Measurements from ENCODE around the gene ELOVL5. TPM values are rescaled to one million over a fixed set of nuclear protein-coding genes. Genes with fewer than 3 reads are reported as not detected.
A peak's percentile ranks its signal among the peaks of the same experiment; 100 is the strongest.

The ELOVL5 gene
- total RNA-seq, 2 experiments from 2014 or later = 88.3 to 92.7 TPM

DNA sequence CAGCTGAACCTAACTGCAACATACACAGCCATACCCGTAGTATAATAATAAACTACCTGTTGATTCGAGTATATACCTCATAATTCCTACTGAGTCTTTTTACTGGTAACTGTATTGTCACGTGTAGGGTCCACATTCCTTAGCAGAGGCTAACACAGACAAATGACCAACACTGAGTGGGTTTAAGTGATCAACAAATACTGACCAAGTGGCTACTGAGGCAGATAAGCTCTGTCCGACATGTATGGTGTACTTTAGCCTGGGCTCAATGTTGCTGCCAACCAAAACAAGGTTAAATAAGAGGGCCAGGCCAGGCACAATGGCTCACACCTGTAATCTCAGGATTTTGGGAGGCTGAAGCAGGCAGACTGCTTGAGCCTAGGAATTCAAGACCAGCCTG, 12.7 kb downstream of the ELOVL5 start:
- ChIA-PET CTCF (interaction anchor here (1.2 to 3.4 kb wide), 4 partner anchors 8 to 33 kb away, joined by 3 to 18 read pairs (median 4); partner anchors contain the start of gene ELOVL5), POLR2A (interaction anchor here (0.7 to 4.8 kb wide), 7 partner anchors 7 to 566 kb away, joined by 3 to 51 read pairs (median 4); partner anchors contain the start of gene ELOVL5)
- H3K27me3 Mint-ChIP-seq = no peaks in the 10 kb centered on the region
- TF ChIP-seq, protein P1, sequence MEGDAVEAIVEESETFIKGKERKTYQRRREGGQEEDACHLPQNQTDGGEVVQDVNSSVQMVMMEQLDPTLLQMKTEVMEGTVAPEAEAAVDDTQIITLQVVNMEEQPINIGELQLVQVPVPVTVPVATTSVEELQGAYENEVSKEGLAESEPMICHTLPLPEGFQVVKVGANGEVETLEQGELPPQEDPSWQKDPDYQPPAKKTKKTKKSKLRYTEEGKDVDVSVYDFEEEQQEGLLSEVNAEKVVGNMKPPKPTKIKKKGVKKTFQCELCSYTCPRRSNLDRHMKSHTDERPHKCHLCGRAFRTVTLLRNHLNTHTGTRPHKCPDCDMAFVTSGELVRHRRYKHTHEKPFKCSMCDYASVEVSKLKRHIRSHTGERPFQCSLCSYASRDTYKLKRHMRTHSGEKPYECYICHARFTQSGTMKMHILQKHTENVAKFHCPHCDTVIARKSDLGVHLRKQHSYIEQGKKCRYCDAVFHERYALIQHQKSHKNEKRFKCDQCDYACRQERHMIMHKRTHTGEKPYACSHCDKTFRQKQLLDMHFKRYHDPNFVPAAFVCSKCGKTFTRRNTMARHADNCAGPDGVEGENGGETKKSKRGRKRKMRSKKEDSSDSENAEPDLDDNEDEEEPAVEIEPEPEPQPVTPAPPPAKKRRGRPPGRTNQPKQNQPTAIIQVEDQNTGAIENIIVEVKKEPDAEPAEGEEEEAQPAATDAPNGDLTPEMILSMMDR (IDR thresholded peaks at IDR 0.05) = no peak
- peaks cover 87% of the 10 kb centered on the region for H3K4me1 Mint-ChIP-seq (ENCODE audit: low read depth)
- DNase-seq (no peak), ATAC-seq (no peak)
- peak overlapping the region; percentile 99 for H3K27ac Mint-ChIP-seq
- peaks cover 2% of the 10 kb centered on the region for H3K9me3 Mint-ChIP-seq
- intact Hi-C loops (cut with micrococcal nuclease) = no loop called here
- peak overlapping the region; percentile 75 for H3K4me3 Mint-ChIP-seq
- peaks cover 39% of the 10 kb centered on the region for H3K36me3 Mint-ChIP-seq (ENCODE audit: low read depth)

DNA sequence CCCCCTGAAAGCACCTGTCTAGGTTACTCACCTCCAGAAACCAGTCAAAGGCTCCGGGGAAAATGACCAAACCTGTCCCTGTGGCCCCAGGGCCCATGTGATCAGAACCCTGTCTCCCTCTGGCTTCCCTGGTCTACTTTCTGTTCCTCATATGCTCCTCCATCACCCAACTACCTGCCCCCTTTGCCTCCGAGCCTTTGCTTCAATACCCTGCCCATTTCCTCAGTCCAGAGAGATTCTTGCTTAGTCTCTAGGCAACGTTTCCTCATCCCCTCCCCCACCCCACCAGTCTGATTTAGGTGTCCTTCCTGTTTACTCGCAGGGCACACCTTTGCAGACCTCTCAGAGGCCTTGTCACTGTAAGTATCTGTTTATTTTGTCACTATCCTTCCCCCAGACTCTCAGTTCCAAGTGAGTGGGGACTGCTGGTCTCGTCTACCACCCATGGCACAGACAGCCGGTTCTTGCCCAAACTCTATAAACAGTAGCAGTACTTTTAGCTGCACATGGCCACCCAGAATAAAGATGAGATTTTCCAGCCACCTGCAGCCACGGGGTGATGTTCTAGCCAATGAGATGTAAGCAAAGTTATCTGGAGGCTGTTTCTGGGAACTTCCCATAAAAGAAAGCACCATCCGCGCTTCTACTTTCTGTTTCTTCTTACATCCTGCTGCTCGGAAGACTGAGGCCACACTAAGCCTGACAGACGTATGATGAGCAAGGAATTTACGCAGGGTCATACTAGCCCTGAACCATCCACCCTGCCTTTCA, 13.3 kb downstream of the ELOVL5 start:
- H3K27ac Mint-ChIP-seq = peak overlapping the region; percentile 99
- ChIA-PET POLR2A (interaction anchor here (0.7 to 4.8 kb wide), 5 partner anchors 8 to 567 kb away, joined by 3 to 51 read pairs (median 6); partner anchors contain the start of gene ELOVL5), CTCF (interaction anchor here (1.2 to 3.4 kb wide), 4 partner anchors 9 to 32 kb away, joined by 3 to 18 read pairs (median 4); partner anchors contain the start of gene ELOVL5)
- H3K4me3 Mint-ChIP-seq = peak overlapping the region; percentile 75
- intact Hi-C loops (cut with micrococcal nuclease) = loop anchor here (1.0 kb wide), 1 partner anchor 28 kb away; no protein-coding TSS in a partner anchor
- TF ChIP-seq, protein P1 (IDR thresholded peaks at IDR 0.05) = no peak
- H3K9me3 Mint-ChIP-seq = peaks cover 2% of the 10 kb centered on the region
- H3K27me3 Mint-ChIP-seq = no peaks in the 10 kb centered on the region
- peaks cover 86% of the 10 kb centered on the region for H3K4me1 Mint-ChIP-seq (ENCODE audit: low read depth)
- H3K36me3 Mint-ChIP-seq (ENCODE audit: low read depth) = peaks cover 43% of the 10 kb centered on the region
- DNase-seq (peak; percentile 87), ATAC-seq (peak; percentile 90)

DNA sequence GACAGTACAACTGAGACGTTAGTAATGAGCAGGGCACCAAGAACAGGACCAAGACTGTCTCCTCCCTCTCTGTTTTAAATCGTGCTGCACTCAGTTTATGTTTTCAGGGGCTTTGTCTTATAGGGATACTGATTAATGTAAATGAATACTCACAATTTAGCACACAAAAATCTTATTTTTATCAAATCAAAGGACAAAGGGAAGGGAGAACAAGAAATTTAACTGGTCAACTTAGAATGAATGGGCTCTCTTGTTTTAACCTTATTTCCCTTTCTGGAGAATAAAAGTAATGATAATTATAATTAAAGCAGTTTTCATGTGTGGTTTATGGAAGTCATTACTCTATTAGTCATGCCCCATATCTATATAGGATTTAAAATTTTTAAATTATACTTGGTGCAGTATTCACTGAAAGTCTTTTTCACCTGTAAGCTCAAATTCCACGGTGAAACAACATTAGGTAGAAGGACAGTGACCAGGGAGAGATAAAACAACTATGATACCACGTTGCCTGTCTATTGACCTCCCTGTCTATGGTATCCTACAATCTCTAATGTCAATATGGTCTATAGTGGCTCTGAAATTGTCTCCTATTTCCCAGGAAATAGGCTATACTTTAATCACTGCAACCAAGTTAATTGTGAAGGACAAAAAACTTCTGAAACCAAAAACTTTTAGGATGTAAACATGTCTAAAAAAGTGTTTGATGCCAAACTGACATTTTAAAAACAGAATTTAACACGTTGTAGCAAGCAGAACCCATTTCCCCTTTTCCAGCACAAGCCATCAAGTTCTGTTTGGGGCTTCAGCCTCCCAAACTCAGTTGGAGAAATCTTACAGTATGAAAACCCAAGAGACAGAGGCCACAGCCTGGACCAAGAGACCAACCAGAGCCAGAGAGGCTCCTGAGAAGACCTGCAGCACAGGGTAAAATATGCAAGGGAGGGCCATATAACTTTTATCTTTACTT, 15.0 kb downstream of the ELOVL5 start:
- ChIA-PET CTCF (interaction anchor here (1.0 kb wide), 1 partner anchor 10 kb away, joined by 3 read pairs; no protein-coding TSS in a partner anchor), POLR2A (no interaction called here)
- Mint-ChIP-seq H3K4me1 (ENCODE audit: low read depth) (peaks cover 77% of the 10 kb centered on the region), H3K4me3 (no peak overlapping the region), H3K27me3 (no peaks in the 10 kb centered on the region), H3K27ac (peak overlapping the region; percentile 90), H3K9me3 (peaks cover 2% of the 10 kb centered on the region), H3K36me3 (ENCODE audit: low read depth) (peaks cover 43% of the 10 kb centered on the region)
- TF ChIP-seq, protein P1 (IDR thresholded peaks at IDR 0.05) = no peak
- ATAC-seq (no peak), DNase-seq (no peak)
- intact Hi-C loops (cut with micrococcal nuclease) = no loop called here

DNA sequence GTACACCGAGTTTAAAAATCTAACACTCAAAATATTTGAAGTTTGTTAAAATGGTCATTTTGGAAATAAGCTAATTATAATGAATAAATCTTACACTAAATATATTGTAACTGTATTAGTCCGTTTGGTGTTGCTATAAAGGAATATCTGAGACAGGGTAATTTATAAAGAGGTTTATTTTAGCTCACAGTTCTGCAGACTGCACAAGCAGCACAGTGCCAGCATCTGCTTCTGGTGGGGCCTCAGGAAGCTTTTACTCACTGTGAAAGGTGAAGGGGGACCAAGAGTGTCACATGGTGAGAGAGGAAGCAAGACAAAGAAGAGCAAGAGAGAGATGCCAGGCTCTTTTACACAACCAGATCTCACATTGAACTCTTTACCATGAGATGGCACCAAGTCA, 17.1 kb downstream of the ELOVL5 start:
- H3K27ac Mint-ChIP-seq = peak overlapping the region; percentile 87
- H3K4me3 Mint-ChIP-seq = no peak overlapping the region
- intact Hi-C loops (cut with micrococcal nuclease) = no loop called here
- ChIA-PET CTCF (interaction anchor here (1.0 to 1.1 kb wide), 2 partner anchors 9 to 14 kb away, joined by 3 read pairs; no protein-coding TSS in a partner anchor), POLR2A (no interaction called here)
- no peak for ATAC-seq
- TF ChIP-seq, protein P1 (IDR thresholded peaks at IDR 0.05) = no peak
- H3K27me3 Mint-ChIP-seq = no peaks in the 10 kb centered on the region
- no peak for DNase-seq
- peaks cover 33% of the 10 kb centered on the region for H3K36me3 Mint-ChIP-seq (ENCODE audit: low read depth)
- H3K4me1 Mint-ChIP-seq (ENCODE audit: low read depth) = peaks cover 72% of the 10 kb centered on the region
- peaks cover 2% of the 10 kb centered on the region for H3K9me3 Mint-ChIP-seq
